COLO668 (cell line): ENCODE data around the gene ABCB10.
"Not testable (repeated sequence)": the region's sequence is repeated elsewhere in the genome, so short reads cannot be mapped to it uniquely, and the experiment has no call there.

Source experiments
- DNase-seq: peaks from one replicate; lab custom pipeline; 2025; ENCODE audit not compliant: unreplicated experiment; lab: John Stamatoyannopoulos, UW

The ABCB10 gene

DNA sequence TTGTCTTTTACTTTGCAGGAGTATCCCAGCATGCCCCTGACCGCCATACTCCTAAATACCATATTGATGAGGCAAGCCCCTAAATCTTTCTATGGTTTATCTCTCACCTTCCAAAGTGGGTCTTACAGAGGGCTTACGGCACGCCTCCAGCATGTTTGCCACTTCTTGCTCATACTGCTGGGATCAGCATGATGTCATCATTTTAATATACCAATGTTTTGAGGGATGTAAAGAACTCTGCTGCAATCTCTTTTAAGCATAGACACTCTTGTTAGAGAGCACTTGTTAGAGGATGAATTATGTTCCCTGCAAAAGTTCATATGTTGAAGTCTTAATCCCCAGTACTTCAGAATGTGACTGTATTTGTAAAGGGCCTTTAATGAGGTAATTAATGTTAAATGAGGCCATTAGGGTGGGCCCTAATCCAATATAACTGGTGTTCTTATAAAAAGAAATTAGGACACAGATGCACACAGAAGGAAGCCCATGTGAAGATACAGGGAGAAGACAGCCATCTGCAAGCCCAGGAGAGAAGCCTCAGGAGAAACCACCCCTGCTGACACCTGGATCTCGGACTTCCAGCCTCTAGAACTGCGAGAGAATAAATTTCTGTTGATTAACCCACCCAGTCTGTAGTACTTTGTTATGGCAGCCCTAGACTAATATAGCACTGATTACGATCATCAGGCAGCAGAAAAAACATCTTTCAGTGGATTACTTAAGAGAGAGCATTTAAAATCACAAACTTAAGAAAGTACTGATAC lies 16.4 kb upstream of the ABCB10 start:
- DNase-seq, result no peak

DNA sequence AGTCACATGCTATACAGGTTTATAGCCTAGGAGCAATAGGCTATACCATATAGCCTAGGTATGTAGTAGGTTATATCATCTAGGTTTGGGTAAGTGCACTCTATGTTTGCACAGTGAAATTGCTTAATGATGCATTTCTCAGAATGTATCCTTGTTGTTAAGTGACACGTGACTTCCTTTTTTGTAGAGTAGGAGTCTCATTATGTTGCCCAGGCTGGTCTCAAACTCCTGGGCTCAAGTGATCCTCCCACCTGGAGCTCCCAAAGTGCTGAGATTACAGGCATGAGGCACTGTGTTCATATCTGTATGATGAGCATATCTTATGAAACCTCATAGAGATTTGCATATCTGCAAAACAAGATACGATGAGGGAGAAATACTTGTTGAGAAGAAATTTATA lies 13.8 kb upstream of the ABCB10 start:
- no peak for DNase-seq

DNA sequence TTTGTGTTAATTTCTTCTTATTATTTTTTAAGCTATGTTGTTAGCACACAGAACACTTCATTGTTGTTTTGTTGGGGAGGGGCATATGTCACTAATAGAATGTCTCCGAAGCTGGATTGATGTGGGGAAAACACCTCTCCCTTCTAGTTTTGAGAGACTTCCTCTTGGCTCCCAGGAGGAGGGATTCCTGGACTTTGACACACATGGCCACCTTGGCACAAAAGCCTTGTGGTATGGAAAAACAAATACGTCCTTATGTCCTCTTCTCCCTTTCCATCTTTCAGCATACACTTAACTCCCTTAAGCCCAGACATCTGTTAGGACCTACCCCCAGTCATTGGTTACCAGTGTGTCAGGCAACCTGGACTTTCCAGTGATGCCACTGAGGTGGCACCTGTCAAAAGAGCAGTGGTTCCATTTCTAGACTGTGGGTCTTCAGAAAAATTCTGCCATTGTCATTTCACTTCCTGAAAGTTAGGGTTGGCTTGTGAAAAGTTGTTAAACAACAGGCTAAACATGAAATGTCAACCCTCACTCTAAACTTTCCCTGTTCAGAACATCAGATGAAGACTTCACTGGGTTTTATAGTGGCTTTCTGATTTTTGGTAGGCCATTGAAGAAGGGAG lies 12.5 kb upstream of the ABCB10 start:
- peak; percentile 25 for DNase-seq

DNA sequence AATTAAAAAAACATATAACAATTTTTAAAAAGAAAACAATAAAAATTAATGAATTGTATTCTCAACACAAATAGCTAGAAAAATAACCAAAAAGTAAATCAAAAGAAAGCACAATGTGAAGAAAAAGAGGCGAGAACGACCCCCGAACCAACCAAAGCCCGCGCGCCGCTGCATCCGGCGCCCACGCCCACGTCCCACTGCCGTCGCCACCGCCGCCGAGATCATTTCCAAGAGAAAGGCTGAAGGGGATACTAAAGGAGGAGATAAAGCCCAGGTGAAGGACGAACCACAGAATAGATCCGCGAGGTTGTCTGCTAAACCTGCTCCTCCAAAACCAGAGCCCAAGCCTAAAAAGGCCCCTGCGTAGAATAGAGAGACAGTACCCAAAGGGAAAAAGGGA lies 11.8 kb upstream of the ABCB10 start:
- no peak for DNase-seq

DNA sequence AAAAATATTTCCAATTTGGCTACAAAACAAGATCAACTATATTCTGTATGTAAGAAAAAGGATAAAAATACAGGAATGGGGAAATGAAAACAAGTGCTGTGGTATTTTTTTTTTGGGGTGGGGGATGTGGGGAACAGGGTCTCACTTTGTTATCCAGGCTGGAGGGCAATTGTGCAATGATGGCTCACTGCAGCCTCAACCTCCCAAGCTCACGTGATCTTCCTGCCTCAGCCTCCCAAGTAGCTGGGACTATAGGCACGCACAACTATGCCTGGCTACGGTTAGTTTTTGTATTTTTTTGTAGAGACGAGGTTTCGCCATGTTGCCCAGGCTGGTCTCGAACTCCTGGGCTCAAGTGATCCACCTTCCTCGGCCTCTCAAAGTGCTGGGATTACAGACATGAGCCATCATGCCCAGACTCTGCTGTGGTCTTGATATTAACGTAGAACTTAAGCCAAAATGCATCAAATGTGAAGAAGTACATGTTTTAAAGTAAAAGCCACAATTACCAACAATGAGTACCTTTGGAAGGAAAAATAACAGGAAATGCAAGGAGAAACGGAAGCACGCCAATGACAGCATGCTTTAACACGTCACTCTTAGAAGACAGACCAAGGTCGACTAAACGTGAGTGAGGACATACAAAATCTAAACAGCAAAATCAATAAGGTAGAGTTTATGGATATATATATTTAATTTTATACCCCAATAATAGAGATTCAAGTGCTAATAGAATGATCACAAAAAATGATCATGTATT lies 8.8 kb upstream of the ABCB10 start:
- DNase-seq, result no peak

DNA sequence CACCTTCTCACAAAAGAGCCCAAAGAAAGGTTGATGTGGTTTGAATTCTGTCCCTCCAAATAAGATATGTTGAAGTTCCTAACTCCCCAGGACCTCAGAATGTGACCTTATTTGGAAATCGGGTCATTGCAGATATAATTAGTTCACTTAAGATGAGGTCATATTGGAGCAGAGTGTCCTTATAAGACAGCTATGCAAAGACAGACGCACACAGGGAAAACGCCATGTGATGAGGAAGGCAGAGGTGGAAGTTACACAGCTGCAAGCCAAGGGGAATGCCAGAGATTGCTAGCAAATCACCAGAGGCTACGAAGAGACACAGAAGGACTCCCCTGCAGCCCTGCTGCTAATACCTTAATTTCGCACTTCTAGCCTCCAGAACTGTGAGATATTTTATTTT lies 5.2 kb upstream of the ABCB10 start:
- no peak for DNase-seq

DNA sequence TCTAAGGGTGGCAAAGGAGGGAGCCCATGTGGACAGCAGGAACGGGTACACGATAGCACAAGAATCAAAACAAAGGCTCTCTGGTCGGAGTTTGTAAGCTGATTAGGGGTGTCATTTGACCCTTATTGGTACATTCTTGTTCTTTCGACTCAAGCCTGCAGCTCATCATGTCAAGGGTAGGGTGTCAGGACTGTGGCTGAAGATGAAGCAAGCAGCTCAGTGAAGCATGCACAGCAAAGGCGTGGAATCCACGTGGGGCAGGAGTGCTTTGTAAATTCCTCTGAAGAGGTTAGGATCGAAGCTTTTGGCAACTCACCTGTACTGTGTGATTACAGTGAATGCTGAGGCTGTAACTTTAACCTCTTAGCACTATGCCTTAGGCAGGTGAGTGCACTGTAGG lies 4.7 kb upstream of the ABCB10 start:
- DNase-seq, result no peak

DNA sequence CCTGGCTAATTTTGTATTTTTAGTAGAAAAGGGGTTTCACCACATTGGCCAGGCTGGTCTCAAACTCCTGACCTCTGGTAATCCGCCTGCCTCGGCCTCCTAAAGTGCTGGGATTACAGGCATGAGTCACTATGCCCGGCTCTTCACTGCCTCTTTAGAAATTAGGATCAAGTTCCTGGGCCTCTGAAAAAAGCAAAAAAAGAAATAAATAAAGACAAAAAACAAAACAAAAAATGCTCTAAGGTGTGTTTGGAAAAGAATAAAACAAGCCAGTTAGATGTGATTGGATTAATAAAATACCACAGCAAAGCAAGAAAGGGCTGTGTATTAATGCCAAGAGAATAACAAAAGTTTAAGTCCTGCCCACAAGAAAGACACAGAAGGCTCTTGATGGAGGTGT lies 4.2 kb upstream of the ABCB10 start:
- DNase-seq, result no peak

DNA sequence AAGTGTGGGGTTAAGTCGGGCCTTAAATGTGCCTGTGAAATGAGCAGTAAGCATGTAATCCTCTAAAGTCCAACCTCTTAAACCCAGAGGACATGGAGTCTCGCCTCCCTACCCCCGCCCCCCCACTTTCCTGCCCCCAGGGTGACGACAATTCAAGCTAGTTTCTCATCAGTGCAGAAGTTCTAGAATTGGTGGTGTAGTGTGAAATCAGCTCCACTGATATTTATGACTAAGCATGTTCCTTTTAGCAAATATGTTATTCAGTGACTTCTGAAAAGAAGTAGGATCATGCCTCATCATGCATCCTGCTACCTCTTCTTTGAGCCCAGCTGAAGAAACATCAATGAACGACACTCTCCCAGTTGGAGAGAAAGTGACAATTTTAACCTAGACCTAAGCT lies 2.6 kb upstream of the ABCB10 start:
- no peak for DNase-seq

DNA sequence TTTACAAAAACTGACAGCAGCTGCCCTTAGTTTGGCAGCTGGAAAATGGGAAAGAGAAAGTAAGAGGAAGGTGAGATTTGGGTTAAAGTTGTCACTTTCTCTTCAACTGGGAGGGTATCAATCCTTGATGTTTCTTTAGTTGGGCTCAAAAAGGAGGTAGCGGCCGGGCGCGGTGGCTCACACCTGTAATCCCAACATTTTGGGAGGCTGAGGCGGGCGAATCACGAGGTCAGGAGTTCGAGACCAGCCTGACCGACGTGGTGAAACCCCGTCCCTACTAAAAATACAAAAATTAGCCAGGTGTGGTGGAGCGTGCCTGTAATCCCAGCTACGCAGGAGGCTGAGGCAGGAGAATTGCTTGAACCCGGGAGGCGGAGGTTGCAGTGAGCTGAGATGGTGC lies 1.6 kb upstream of the ABCB10 start:
- DNase-seq, result not testable (repeated sequence)

DNA sequence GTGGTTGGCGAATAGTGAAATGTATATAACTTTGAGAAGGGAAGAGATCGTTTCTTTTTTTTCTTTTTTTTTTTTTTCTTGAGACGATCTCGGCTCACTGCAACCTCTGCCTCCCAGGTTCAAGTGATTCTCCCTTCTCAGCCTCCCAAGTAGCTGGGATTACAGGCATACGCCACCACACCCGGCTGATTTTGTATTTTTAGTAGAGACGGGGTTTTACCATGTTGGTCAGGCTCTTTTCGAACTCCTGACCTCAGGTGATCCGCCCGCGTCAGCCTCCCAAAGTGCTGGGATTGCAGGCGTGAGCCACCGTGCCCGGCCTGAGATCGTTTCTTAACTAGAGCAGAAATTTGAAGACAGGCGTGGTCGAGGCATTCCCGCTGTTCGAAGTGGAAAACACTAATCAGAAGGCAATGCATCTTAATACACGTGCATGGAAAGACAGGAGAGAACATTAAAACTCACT lies 862 bp upstream of the ABCB10 start:
- DNase-seq, result not testable (repeated sequence)

DNA sequence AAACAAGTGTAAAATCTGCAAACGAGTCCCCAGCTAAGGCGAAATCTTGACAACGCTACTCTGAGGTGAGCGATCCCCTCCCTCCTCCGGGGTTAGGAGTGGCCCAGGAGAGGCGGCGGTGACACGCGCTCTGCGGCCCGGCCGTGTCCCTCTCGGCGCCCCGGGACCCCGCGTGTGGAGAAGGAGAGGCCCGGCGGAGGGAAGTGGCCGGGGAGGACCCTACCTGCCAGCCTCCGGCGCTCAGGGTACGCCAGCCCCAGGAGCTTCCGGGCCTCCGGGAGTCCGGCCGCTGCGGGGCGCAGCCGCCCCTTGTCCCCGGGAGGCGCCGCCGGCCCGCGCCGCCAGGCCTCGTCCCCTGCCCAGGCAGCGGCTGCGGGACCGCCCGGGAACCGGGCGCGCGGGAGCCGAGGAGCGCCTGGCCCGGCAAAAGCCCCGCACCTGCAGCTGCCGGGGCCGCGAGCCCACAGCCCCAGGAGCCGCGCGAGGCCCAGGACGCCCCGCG lies 543 bp downstream of the ABCB10 start:
- peak; percentile 74 for DNase-seq

DNA sequence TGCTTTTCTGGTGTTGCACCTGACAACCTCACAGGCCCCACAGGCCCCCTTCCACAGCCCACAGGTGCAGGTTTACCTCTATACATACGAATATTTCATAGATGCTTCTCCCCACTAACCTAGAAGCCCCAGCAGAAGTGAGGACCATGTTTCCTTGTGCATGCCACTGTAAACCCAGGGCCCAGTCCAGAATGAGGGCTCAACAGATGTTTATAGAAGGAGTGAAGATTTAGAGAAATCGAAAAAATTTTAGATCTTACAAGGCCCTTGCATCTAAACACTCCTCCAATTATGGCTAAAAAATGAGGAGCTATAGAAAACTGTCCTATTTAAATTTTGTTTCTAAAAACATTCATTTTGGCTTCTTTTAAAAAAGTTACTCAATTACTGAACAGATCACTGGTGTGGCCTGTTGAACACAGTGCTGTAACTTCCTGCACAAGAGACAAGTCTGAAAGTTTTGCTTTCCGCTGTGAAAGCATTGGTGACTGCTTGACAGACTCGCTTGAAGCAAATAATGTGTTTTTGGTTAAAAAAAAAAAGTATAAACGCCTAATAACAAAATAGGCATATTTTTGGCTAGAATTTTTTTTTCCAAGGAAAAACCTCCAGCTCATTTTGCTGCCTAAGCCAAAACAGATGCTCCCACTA lies 1.2 kb downstream of the ABCB10 start:
- DNase-seq, result no peak

DNA sequence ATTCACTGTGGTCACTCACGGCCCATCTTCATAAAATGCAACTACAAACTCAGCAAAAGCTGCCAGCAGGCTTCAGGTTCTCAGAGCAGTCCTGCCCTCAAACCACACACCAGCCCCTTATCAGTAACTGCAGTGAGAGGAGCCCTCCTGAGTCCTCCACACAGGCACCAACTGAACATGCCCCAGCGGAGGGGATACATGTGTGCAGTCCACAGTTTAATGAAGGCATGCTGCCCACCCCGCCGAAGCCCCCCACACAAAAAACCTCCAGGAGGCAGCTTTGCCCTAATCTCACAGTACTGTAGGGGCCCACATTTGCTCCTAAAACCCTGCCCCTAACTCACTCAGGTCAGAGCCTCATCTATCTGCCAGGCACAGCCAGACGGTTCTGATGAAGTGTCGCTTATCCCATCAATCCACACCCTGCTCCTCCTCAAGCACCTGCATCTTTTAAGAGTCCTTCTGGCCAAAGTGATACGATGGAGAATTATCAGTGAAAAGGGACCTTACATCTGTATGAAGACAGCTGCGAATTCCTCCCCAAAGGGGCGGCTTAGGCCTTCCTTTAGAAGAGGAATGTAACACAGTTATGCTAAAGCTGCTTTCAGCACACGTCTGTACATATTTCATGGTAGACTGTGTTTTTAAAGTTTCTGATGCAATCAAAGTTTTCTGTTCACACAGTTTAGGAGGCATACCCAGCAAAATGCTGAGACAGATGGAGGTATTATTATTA lies 3.5 kb downstream of the ABCB10 start:
- DNase-seq, result no peak

DNA sequence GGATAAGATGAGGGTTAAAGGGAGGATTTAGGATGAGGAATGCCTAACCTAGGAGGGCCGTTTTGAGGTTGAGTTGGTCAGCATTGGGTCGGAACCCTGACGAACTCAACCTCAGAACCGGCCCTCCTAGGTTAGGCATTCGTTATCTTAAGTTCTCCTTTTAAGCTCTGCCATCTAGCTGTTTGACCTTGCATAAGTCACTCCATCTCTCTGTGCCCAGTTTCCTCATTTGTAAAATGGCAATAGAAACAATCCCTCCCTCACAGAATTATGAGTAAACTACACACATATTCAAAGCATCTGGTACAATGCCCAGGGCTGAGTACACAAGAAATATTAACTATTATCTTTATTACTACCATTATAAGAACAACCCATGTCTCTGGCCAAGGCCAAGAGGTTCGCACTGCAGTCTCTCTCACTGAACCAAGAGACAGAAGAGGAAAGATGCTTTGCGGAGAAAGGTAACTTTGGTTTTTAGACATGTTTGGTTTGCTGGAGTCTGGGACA lies 4.8 kb downstream of the ABCB10 start:
- no peak for DNase-seq

DNA sequence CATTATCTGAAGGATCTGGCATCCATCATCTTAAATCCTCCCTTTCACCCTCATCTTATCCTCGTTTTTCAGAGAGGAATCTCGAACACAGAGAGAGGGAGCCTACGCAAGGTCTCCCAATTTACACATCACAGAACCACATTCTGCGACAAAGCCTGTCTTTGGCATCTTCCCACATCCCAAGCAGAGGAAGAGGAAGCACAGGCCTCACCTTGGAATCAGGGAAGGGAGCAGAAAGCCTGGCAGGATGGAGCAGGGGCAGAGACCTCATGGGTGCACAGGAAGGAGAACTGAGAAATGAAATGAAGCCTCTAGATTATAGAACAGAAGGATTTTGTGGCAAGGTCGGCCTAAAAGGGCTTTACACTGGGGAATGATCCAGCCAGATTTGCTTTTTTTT lies 5.8 kb downstream of the ABCB10 start:
- DNase-seq, result no peak

DNA sequence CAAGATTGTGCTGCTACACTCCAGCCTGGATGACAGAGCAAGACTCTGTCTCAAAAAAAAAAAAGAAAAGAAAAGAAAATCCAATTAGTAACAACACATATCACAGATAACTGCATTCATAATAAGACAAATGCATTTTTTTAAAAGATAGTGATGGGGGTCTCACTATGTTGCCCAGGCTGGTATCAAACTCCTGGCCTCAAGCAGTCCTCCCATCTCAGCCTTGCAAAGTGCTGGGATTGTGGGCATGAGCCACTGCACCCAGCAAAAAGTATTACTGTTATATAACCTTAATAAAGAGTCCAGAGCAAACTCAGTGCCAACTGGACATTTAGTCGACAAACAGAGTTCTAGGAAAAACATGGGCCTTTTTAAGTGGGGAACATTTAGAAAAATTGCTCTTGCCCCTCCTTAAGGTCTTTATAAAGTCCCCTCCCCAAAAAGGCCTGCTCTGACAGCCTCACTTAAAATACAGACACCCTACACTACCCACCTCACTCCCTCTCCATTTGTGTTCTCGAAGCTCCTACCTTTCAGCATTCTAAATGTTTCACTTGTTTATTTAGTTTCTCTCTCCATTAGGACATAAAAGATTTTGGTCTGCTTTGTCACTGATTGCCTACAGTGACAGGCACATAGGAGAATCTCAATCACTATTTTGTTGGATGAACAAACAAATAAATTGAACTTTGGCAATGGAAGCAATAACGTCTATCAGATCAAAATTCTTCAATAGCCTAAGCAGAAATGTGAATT lies 7.5 kb downstream of the ABCB10 start:
- DNase-seq, result no peak

DNA sequence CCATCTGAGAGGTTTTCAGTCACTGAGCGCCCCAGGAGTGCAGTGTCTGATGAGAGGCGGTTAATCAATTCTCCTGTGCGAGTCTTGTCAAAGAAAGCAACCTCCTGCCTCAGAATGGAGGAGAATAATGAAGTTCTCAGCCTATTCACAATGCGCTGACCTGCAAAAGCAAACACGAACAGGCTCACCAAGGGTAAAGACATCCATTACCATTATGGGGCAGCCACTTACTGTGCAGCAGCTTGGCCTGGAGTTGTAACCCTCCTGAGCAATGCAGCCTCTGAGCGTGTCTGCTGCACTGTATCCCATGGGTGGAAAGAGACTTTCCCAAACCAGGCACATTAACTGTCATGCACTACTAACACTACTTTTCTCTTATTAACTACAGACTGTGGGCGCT lies 11.0 kb downstream of the ABCB10 start:
- DNase-seq, result no peak

DNA sequence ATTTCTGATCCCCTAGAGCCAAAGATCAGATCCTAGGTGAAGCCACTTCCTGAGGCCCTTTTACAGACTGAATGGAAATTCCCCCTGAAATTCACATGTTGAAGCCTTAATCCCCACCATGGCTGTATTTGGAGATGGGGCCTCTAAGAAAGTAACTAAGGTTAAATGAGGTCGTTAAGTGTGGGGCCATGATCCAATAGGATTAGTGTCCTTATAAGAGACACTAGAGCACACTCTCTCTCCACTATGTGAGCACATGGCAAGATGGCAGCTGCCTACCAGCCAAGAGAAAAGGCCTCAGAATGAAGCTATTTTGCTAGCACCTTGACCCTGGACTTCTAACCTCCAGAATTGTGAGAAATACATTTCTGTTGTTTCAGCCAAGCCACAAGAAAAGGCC lies 13.9 kb downstream of the ABCB10 start:
- no peak for DNase-seq
